SK-N-SH (cell line): ENCODE measurements around the gene SLC17A7. TPM values are rescaled to one million over a fixed set of nuclear protein-coding genes. Genes with fewer than 3 reads are reported as not detected.

Experiments
- CTCF ChIA-PET: fragments of 300-600, 350-600 bp; formaldehyde crosslinking; extraction: SDS; loops from one replicate; lab custom pipeline; 2021; lab: Yijun Ruan, JAX
- POLR2A ChIA-PET: fragments of 350-600 bp; sonication (Branson Sonifier 250); formaldehyde crosslinking; extraction: SDS; loops from one replicate; lab custom pipeline; 2020; ENCODE audit warnings: antibody characterized with exemption, inconsistent platforms; lab: Yijun Ruan, JAX
- DNase-seq: peaks from one replicate; pipeline ENCODE4 v3.0.0; 2012
- H2AFZ ChIP-seq: fragments of 200-600 bp; sonication (generic); 2 replicates; pipeline ENCODE4 v1.8.1; 2016; ENCODE audit warnings: antibody characterized with exemption, mild to moderate bottlenecking, low read depth
- H3F3A ChIP-seq: fragments of 200-600 bp; sonication (generic); replicated peaks from 2 replicates; pipeline ENCODE3; 2016; ENCODE audit warnings: antibody characterized with exemption, mild to moderate bottlenecking; ENCODE audit not compliant: insufficient read depth
- H3K27ac ChIP-seq, 2 experiments: fragments of 200-500 bp in 1 of 2; fragments of 200-600 bp in 1 of 2; sonication (Bioruptor generic) in 1 of 2; sonication (generic), shearing (Covaris generic) in 1 of 2; 2 replicates each; pipeline versions ENCODE4 v1.5.1 to v1.6.1; 2014 to 2016; ENCODE audit warnings: low read depth in 2 of 2, inconsistent platforms in 1 of 2, low read length in 1 of 2, mild to moderate bottlenecking in 1 of 2, mixed read lengths in 1 of 2
- H3K27me3 ChIP-seq: fragments of 200-600 bp; sonication (generic), shearing (Covaris generic); 2 replicates; pipeline ENCODE4 v1.6.1; 2016; ENCODE audit warnings: mixed run types; ENCODE audit not compliant: insufficient read depth
- H3K36me3 ChIP-seq, 2 experiments: fragments of 200-500 bp in 1 of 2; fragments of 200-600 bp in 1 of 2; sonication (Bioruptor generic) in 1 of 2; sonication (generic) in 1 of 2; replicated peaks in 1 of 2; 2 replicates each; pipeline versions ENCODE3 to v1.5.1; 2014 to 2016; ENCODE audit warnings: low read length in 1 of 2, mild to moderate bottlenecking in 1 of 2; ENCODE audit not compliant: insufficient read depth in 2 of 2, control insufficient read depth in 1 of 2
- H3K4me1 ChIP-seq, 2 experiments: fragments of 200-500 bp in 1 of 2; fragments of 200-600 bp in 1 of 2; sonication (Bioruptor generic) in 1 of 2; sonication (generic), shearing (Covaris generic) in 1 of 2; 2 replicates each; pipeline versions ENCODE4 v1.5.1 to v1.6.1; 2014 to 2016; ENCODE audit warnings: low read depth in 1 of 2, low read length in 1 of 2, mixed run types in 1 of 2; ENCODE audit not compliant: insufficient read depth in 2 of 2, control insufficient read depth in 1 of 2
- H3K4me2 ChIP-seq: fragments of 200-600 bp; sonication (generic), shearing (Covaris generic); 2 replicates; pipeline ENCODE4 v1.6.1; 2017; ENCODE audit warnings: mixed run types
- H3K4me3 ChIP-seq, 2 experiments: fragments of 200-500 bp in 1 of 2; fragments of 200-600 bp in 1 of 2; sonication (Bioruptor generic) in 1 of 2; sonication (generic), shearing (Covaris generic) in 1 of 2; 2 replicates each; pipeline versions ENCODE4 v1.5.1 to v1.8.1; 2014 to 2016; ENCODE audit warnings: low read depth in 2 of 2, inconsistent platforms in 1 of 2, low read length in 1 of 2, mild to moderate bottlenecking in 1 of 2, mixed read lengths in 1 of 2, moderate library complexity in 1 of 2
- H3K79me2 ChIP-seq: fragments of 200-600 bp; sonication (generic); 2 replicates; pipeline ENCODE4 v1.8.1; 2017; ENCODE audit warnings: mild to moderate bottlenecking; ENCODE audit not compliant: insufficient read depth
- H3K9ac ChIP-seq: fragments of 200-600 bp; sonication (generic); 2 replicates; pipeline ENCODE4 v1.6.1; 2017; ENCODE audit warnings: mixed run types
- H3K9me2 ChIP-seq: fragments of 200-600 bp; sonication (generic); 2 replicates; pipeline ENCODE4 v1.6.1; 2017; ENCODE audit warnings: mixed run types
- H3K9me3 ChIP-seq: fragments of 200-600 bp; sonication (generic); 2 replicates; pipeline ENCODE4 v1.6.1; 2017; ENCODE audit warnings: mixed run types, mild to moderate bottlenecking, moderate library complexity
- H4K20me1 ChIP-seq: fragments of 200-600 bp; sonication (generic); 2 replicates; pipeline ENCODE4 v1.6.1; 2017; ENCODE audit warnings: mild to moderate bottlenecking, mixed run types; ENCODE audit not compliant: insufficient read depth
- CTCF ChIP-seq: fragments of 200-600 bp; sonication (generic); IDR thresholded peaks from 2 replicates; pipeline ENCODE4 v1.6.1; 2017; ENCODE audit warnings: antibody characterized with exemption, mild to moderate bottlenecking, moderate library complexity
- EP300 ChIP-seq, 2 experiments: IDR thresholded peaks; 2 replicates each; pipeline versions ENCODE4 v1.4.0 to v1.6.1; 2012; ENCODE audit warnings: borderline replicate concordance in 1 of 2, low read depth in 1 of 2, low read length in 1 of 2
- EZH2phosphoT487 ChIP-seq: fragments of 200-600 bp; sonication (generic); IDR thresholded peaks from 2 replicates; pipeline ENCODE4 v1.6.1; 2017; ENCODE audit warnings: low read depth, mixed run types, mild to moderate bottlenecking, antibody characterized with exemption, moderate library complexity, borderline replicate concordance
- GABPA ChIP-seq: IDR thresholded peaks from 2 replicates; pipeline ENCODE4 v1.4.0; 2012; ENCODE audit warnings: low read depth, mild to moderate bottlenecking
- GATA2 ChIP-seq: sonication (generic); formaldehyde crosslinking; IDR thresholded peaks from 2 replicates; pipeline ENCODE4 v1.5.0; 2020; ENCODE audit warnings: mild to moderate bottlenecking, missing genetic modification reagents
- IRF3 ChIP-seq: fragments of 150-350 bp; IDR thresholded peaks from 2 replicates; pipeline ENCODE4 v1.6.1; 2016; ENCODE audit warnings: mild to moderate bottlenecking, low read depth, low read length
- JUND ChIP-seq: IDR thresholded peaks from 2 replicates; pipeline ENCODE4 v1.4.0; 2012
- NFIC ChIP-seq: IDR thresholded peaks from 2 replicates; pipeline ENCODE4 v1.4.0; 2012; ENCODE audit warnings: borderline replicate concordance
- NRF1 ChIP-seq: IDR thresholded peaks from 2 replicates; pipeline ENCODE4 v1.6.1; 2012; ENCODE audit warnings: low read depth, mild to moderate bottlenecking, low read length
- POLR2AphosphoS5 ChIP-seq: IDR thresholded peaks from 2 replicates; pipeline ENCODE4 v1.6.1; 2012; ENCODE audit warnings: low read depth, low read length
- RAD21 ChIP-seq: IDR thresholded peaks from 2 replicates; pipeline ENCODE4 v1.6.1; 2012; ENCODE audit warnings: mild to moderate bottlenecking, low read length
- RCOR1 ChIP-seq: fragments of 150-350 bp; IDR thresholded peaks from 2 replicates; pipeline ENCODE4 v1.6.1; 2017; ENCODE audit warnings: antibody characterized with exemption, low read length
- RFX5 ChIP-seq: IDR thresholded peaks from 2 replicates; pipeline ENCODE4 v1.6.1; 2012; ENCODE audit warnings: mild to moderate bottlenecking, improper control_type of control experiment, low read length
- SIN3A ChIP-seq: IDR thresholded peaks from 2 replicates; pipeline ENCODE4 v1.6.1; 2012; ENCODE audit warnings: low read depth, mild to moderate bottlenecking, low read length, moderate library complexity, borderline replicate concordance
- SMC3 ChIP-seq: IDR thresholded peaks from 2 replicates; pipeline ENCODE4 v1.6.1; 2012; ENCODE audit warnings: low read depth, low read length, improper control_type of control experiment
- TAF1 ChIP-seq: IDR thresholded peaks from 2 replicates; pipeline ENCODE4 v1.6.1; 2012; ENCODE audit warnings: low read depth, mild to moderate bottlenecking, low read length, moderate library complexity, borderline replicate concordance
- TCF12 ChIP-seq: IDR thresholded peaks from 2 replicates; pipeline ENCODE4 v1.4.0; 2012
- TEAD4 ChIP-seq: IDR thresholded peaks from 2 replicates; pipeline ENCODE4 v1.4.0; 2012; ENCODE audit warnings: mild to moderate bottlenecking, borderline replicate concordance; ENCODE audit not compliant: insufficient read depth
- USF2 ChIP-seq: fragments of 150-350 bp; IDR thresholded peaks from 2 replicates; pipeline ENCODE4 v1.6.1; 2017; ENCODE audit warnings: antibody characterized with exemption, low read length, low read depth, borderline replicate concordance
- YY1 ChIP-seq: IDR thresholded peaks from 2 replicates; pipeline ENCODE4 v1.4.0; 2012; ENCODE audit warnings: low read depth, mild to moderate bottlenecking
- WGBS: methylation state at CpG from one replicate; pipeline ENCODE4 v1.1.6; 2017; ENCODE audit warnings: low lambda C conversion rate; 5-methylcytosine and 5-hydroxymethylcytosine counted together
- polyA plus RNA-seq, 3 experiments: library from polyadenylated mRNA; depleted of rRNA; stranded (reverse); fragments of >200 nt; gene quantifications; 2 replicates each; pipeline ENCODE4 v1.2.3, GENCODE V29; 2012
- TF ChIP-seq, protein P1 (sequence below): IDR thresholded peaks from 2 replicates; pipeline ENCODE4 v1.4.0; 2012; ENCODE audit warnings: low read depth
- TF ChIP-seq, protein P2 (sequence below): IDR thresholded peaks from 2 replicates; pipeline ENCODE4; 2012

SLC17A7 gene
- polyA plus RNA-seq, 1 of the 3 experiments (the other 2 are of a cell fraction): 0.59 TPM

- ChIA-PET POLR2A (no interaction called here), CTCF (interaction anchor here (2.1 to 2.5 kb wide), 2 partner anchors 8 to 60 kb away, joined by 7 read pairs; no protein-coding TSS in a partner anchor)
- Histone ChIP-seq H3K4me1 (peaks cover 0 to 3% of the 10 kb centered on the region in 2 experiments; a peak in 1 of 4 replicates), H3F3A (peaks cover 4% of the 10 kb centered on the region)
- TF ChIP-seq, protein P1, sequence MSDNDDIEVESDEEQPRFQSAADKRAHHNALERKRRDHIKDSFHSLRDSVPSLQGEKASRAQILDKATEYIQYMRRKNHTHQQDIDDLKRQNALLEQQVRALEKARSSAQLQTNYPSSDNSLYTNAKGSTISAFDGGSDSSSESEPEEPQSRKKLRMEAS: no peak
- TF ChIP-seq EP300 (IDR thresholded peaks at IDR 0.05; ENCODE audit: borderline replicate concordance in 1 of 2, low read depth in 1 of 2, low read length in 1 of 2): no peak
- TF ChIP-seq SIN3A: no peak
- no peak for TF ChIP-seq IRF3
- no peak for TF ChIP-seq NRF1
- TF ChIP-seq CTCF: no peak
- no peak for TF ChIP-seq GATA2 (CRISPR knock-in tag)
- no peak for TF ChIP-seq NFIC
- TF ChIP-seq YY1: no peak
- no peak for TF ChIP-seq RFX5
- TF ChIP-seq RCOR1: no peak
- no peak for TF ChIP-seq SMC3
- no peak for TF ChIP-seq TCF12
- TF ChIP-seq, all 33 proteins: peak for 0
- H4K20me1 ChIP-seq: no peaks in the 10 kb centered on the region
- H2AFZ ChIP-seq: no peak overlapping the region
- H3K4me3 ChIP-seq: no peak overlapping the region
- H3K36me3 ChIP-seq: no peaks in the 10 kb centered on the region
- WGBS: 13% methylated on average over 1 of the region's 1 CpG
- peaks cover 7% of the 10 kb centered on the region; the same call in 1 of the 2 replicates for H3K9me3 ChIP-seq
- no peak for DNase-seq
- no peaks in the 10 kb centered on the region for H3K79me2 ChIP-seq
- no peaks in the 10 kb centered on the region for H3K9me2 ChIP-seq
- peaks cover 10% of the 10 kb centered on the region for H3K27me3 ChIP-seq
- H3K4me2 ChIP-seq: no peak overlapping the region
- H3K27ac ChIP-seq: no peak overlapping the region
- H3K9ac ChIP-seq: no peak overlapping the region
Observed at GRCh38 chr19:49383599-49383998, 57.7 kb downstream of the SLC17A7 start.

DNA sequence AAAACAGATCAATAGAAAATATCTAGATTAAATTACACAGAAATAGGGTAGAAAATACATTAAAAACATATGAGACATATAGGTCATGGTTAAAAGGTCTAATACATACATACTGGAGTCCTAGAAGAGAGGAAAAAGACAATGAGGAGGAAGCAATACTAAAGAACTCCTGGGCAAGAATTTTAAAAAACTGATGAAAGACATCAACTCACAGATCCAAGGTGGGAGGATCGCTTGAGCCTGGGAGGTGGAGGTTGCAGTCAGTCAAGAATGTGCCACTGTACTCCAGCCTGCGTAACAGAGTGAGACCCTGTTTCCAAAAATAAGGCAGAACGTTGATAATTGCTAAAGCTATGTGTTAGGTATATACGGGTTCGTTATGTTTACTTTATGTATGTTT, 58.7 kb downstream of the SLC17A7 start:
- Histone ChIP-seq H3K27ac (no peak overlapping the region), H3K79me2 (no peaks in the 10 kb centered on the region), H3K4me1 (no peaks in the 10 kb centered on the region), H4K20me1 (no peaks in the 10 kb centered on the region), H2AFZ (no peak overlapping the region), H3K27me3 (peaks cover 10% of the 10 kb centered on the region), H3K36me3 (no peaks in the 10 kb centered on the region), H3F3A (peaks cover 4% of the 10 kb centered on the region), H3K4me3 (no peak overlapping the region), H3K9me2 (no peaks in the 10 kb centered on the region), H3K9ac (no peak overlapping the region), H3K9me3 (peaks cover 7% of the 10 kb centered on the region; the same call in 1 of the 2 replicates), H3K4me2 (no peak overlapping the region)
- 44% methylated on average over 5 of the region's 5 CpGs for WGBS
- no peak for DNase-seq
- POLR2A ChIA-PET: no interaction called here
- CTCF ChIA-PET: interaction anchor here (2.1 to 2.5 kb wide), 2 partner anchors 9 to 61 kb away, joined by 7 read pairs; no protein-coding TSS in a partner anchor
- TF ChIP-seq, protein P2, sequence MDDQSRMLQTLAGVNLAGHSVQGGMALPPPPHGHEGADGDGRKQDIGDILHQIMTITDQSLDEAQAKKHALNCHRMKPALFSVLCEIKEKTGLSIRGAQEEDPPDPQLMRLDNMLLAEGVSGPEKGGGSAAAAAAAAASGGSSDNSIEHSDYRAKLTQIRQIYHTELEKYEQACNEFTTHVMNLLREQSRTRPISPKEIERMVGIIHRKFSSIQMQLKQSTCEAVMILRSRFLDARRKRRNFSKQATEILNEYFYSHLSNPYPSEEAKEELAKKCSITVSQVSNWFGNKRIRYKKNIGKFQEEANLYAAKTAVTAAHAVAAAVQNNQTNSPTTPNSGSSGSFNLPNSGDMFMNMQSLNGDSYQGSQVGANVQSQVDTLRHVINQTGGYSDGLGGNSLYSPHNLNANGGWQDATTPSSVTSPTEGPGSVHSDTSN: no peak
- no peak for TF ChIP-seq POLR2AphosphoS5
- no peak for TF ChIP-seq SIN3A
- no peak for TF ChIP-seq TAF1
- TF ChIP-seq YY1: no peak
- no peak for TF ChIP-seq SMC3
- TF ChIP-seq JUND: no peak
- TF ChIP-seq USF2: no peak
- TF ChIP-seq GABPA: no peak
- no peak for TF ChIP-seq RAD21
- no peak for TF ChIP-seq EP300 (IDR thresholded peaks at IDR 0.05; ENCODE audit: borderline replicate concordance in 1 of 2, low read depth in 1 of 2, low read length in 1 of 2)
- TF ChIP-seq EZH2phosphoT487: no peak
- TF ChIP-seq TEAD4: no peak
